Measurements from ENCODE around the gene CNST. TPM values are rescaled to one million over a fixed set of nuclear protein-coding genes. Genes with fewer than 3 reads are reported as not detected.
"Not testable (repeated sequence)": the region's sequence is repeated elsewhere in the genome, so short reads cannot be mapped to it uniquely, and the experiment has no call there.

CNST gene
- polyA plus RNA-seq, 3 donors, result 19.2 to 20.7 (median 19.9) TPM

GRCh38 chr1:246549665-246550064, 16.6 kb upstream of the CNST start:
- DNase-seq, result no peak

- no peak for DNase-seq
These were observed 15.9 kb upstream of the CNST start for GRCh38 chr1:246550402-246550801.

DNA sequence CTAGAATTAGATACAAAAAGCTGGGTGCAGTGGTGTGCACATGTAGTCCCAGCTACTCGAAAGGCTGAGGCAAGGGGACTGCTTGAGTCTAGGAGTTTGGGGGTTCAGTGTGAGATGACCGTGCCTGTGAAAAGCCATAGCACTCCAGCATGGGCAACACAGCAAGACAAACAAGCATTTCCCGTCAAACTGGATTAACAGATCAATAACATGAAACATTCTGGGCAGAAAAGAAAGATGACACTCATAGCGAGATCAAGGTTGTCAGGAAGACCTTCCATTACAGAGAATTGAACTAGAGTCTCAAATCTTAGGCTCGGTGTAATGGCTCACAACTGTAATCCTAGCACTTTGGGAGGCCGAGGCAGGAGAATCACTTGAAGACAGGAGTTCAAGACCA, 14.1 kb upstream of the CNST start:
- DNase-seq, result no peak

GRCh38 chr1:246554201-246554600, 12.1 kb upstream of the CNST start:
- no peak for DNase-seq

DNA sequence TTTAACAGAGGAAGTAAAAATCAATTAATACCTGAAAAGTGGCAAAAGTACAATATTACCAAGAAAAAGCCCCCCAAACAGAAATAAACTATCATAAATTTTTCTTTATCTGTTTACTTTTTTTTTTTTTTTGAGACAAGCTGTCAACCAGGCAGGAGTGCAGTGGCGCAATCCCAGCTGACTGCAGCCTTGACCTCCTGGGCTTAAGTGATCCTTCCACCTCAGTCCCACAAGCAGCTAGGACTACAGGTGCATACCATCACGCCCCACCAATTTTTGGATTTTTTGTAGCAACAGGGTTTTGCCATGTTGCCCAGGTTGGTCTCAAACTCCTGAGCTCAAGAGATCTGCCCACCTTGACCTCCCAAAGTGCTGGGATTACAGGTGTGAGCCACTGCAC, 8.2 kb upstream of the CNST start:
- no peak for DNase-seq

DNA sequence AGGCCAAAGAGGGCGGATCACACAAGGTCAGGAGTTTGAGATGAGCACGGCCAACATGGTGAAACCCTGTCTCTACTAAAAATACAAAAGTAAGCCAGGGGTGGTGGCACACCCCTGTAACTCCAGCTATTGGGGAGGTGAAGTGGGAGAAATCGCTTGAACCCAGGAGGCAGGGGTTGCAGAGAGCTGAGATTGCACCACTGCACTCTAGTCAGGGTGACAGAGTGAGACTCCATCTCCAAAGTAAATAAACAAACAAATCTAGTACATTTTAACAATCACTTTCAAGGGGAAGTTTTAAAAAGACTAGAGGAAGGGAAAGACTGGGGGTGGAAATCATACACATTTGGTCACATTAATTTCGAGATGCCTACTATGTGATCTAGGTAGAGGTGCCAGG, 6.9 kb upstream of the CNST start:
- no peak for DNase-seq

GRCh38 chr1:246560833-246561232, 5.4 kb upstream of the CNST start:
- DNase-seq, result not testable (repeated sequence)

DNA sequence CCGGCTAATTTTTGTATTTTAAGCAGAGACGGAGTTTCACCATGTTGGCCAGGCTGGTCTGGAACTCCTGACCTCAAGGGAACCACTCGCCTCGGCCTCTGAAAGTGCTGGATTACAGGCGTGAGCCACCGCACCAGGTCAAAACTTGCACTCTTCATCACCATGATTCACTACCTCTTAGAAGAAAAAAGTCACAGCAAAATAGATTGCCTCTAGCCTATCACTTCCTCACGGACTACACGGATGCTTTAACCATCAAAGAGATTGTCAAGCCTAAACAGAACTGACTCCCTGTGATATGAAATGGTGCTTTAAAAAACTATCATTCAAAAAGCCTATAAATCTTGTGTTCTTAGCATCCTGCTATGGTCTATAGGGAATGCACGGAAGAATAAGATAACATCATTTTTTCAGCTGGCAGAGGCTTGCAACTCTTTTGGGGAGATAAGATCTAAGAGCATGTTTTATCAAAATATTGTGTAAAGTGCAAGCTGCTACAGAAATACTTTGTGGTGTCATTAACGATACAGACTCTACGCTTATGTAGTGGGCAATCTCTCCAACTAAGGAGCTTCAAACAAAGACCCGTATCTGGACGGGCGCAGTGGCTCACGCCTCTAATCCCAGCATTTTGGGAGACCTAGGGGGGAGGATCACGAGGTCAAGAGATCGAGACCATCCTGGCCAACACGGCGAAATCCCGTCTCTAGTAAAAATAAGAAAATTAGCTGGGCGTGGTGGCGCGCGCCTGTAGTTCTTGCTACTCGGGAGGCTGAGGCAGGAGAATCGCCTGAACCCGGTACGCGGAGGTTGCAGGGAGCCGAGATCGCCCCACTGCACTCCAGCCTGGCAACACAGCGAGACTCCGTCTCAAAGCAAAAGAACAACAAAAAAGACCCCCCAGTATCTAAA, 1.2 kb upstream of the CNST start:
- DNase-seq, result no peak

GRCh38 chr1:246565751-246566127, 517 bp upstream of the CNST start:
- no peak for DNase-seq

- peak; percentile 20 for DNase-seq
These were observed 773 bp downstream of the CNST start for GRCh38 chr1:246566813-246567645.

DNA sequence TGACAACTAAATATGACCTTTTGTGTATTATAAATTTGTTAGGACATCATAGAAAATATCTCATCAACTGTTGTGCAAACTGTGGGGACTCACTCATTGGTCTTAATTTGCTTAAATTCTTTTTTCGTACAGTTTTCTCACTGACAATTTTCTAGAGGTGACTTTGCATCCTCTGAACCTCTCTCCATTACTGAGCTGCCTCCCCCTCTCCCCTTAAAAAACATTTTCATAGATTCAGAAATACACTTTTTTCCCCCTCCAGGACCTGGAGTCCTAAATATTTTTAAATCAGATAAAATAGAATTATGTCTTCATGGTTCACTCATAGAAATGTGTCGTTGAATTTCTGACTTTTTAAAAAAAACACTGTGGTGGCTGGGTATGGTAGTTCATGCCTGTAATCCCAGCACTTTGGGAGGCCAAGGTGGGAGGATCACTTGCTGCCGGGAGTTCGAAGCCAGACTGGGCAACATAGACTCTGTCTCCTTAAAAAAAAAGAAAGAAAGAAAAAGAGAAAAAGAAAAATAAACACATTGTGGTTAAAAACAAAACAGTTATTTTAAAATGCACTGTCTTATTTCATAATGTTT, 1.5 kb downstream of the CNST start:
- DNase-seq, result no peak

DNA sequence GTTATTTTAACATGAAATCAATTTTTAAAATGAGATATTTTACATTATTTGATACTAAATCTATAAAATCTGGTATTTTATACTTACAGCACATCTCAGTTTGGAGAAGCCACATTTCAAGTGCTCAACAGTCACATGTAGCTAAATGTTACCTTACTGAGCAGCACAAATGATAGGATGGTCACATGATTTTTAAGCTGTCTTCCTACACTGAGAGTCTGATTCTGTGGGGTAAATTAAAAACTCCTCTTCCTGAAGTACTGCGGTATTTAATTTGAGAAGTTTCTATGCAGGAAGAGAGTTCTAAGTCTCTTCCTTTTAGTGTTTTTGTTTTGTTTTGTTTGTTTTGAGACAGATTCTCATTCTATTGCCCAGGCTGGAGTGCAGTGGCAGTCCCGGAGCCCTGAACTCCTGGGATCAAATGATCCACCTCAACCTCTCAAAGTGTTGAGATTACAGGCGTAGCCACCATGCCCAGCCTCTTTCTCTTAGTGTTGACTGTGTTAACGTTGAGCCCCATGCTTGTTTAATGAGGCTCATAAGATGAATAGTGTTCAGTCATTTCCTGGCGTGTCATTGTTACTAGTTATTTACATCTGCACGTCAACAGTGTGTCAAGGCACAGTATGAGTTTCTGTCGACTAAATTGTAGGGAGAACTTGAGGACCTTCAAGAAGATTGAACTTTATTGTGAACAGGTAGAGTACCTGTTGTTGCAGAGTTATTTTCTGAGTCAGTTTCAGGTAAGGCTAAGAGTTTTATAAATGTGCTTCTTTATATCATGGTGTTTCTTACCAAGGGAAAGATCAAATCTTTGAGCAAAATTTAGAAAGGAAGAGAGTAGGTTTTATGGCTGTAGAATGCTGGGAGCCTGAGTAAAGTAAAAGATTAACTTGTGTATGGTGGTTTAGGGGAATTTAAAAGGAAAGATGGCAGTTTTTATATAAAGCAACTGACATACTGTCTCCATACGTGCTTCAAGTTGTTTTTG, 3.3 kb downstream of the CNST start:
- DNase-seq, result peak; percentile 17

DNA sequence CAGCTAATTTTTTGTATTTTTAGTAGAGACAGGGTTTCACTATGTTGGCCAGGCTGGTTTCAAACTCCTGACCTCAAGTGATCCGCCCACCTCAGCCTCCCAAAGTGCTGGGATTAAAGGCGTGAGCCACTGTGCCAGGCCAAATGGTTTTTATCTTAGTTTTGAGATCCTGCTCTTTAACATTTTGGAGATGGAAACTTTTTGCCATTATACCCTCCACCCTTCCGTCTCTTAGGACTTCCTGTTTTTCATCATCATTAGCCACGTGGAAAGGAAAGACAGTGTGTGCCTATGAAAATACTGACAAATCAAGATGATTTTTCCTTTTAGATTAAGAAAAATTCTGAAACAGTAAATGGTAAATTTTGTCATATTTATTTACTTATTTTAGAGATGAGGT, 5.1 kb downstream of the CNST start:
- DNase-seq, result not testable (repeated sequence)

- no peak for DNase-seq
These were observed 5.7 kb downstream of the CNST start for GRCh38 chr1:246571953-246572352.

DNA sequence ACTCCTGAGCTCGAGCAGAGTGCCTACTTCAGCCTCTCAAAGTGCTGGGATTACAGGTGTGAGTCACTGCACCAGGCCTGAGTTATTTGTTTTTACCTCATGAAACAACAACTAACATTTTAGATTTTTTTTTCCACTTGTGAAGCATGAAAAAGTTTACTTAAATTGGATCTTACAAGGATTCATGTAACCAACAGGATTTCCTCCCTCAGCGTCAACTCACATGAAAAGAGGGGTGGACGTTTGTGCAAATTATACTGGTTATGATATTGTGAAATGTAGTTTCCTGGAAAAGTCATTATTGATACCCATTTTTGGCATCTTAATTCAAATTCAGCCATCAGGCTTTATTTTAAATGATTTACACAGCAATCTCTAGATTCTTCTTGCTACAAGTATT, 6.5 kb downstream of the CNST start:
- DNase-seq, result no peak

DNA sequence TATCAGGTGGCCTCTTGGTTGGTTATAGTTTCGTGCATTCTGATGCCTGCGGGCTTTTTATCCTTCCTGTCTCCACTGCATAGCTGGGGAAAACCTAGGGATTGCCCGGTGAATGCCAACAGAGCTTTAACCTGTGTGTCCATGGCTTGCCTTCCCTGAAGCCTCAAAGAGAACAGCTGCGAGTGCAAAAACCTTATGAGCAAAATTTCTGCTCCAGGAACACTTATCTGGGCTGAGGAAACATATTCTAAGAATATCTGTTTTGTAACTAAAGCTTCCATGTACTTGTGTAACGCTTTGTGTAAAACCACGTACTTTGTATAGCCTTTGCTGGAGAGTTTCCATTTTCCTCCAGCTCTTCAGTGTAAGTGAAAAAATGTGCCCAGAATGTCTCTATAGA, 7.2 kb downstream of the CNST start:
- no peak for DNase-seq

- DNase-seq, result no peak
These were observed 10.4 kb downstream of the CNST start for GRCh38 chr1:246576709-246577032.

DNA sequence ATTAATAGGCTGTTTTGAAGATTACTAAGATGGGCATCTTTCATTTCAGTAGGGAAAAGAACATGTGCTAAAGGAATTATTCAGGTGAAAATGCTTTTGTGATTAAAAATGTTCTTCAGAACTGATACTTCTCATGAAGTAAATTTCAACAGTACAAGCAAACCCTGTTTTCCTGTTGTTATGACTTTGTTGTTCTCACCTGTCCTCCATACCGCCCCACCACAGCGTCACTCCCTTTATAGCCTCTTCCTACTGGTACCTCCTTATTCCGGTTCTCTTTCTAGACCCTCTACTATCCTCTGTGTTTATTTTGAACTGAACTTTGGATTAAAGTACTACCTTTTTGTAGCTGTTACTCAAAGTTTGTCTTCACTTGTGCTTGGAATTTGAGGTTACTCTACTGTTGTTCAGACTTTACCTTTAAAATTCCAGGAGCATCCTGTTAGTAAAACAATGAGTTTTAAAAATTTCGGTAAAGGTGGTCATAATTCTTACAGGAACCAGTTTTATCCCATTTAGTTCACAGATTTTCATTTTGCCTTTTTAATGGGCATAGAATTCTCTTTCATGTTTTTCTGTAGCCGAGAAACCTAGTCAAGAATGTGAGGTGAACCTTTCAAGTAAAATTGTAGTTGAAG, 10.9 kb downstream of the CNST start:
- no peak for DNase-seq

DNA sequence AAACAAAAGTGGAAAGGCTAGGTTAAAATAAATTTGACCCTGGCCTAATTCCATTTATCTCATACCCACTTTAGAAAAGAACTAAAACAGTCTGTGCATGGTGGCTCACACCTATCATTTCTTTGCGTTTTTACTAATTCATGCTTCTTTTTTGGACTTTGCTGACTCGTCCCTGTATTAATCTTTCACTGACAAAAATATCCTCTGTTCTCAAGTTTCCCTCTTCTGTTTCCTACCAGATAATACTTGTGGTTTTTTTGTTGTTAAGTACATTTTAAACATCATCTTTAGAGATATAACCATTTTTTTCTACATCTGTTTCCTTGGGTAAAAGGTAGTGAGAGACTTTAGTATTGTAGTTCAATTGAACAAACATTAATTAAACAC, 11.5 kb downstream of the CNST start:
- DNase-seq, result no peak

GRCh38 chr1:246579818-246580217, 13.6 kb downstream of the CNST start:
- peak; percentile 43 for DNase-seq

Data from renal pelvis (tissue), 4 donors.